Thyroid gland (tissue), 4 donors: Measurements from ENCODE around the gene MARK2. TPM values are rescaled to one million over a fixed set of nuclear protein-coding genes. Genes with fewer than 3 reads are reported as not detected.

ENCODE experiments used
- DNase-seq, 2 donors: peaks; one replicate each; pipeline ENCODE4 v3.0.0-alpha.2; 2019
- H3K27ac ChIP-seq, 3 donors: fragments of 200-600 bp; sonication (generic); 1 replicate in 2 of 3; 2 replicates in 1 of 3; pipeline ENCODE4 v1.5.1; 2016 to 2019; ENCODE audit warnings: mild to moderate bottlenecking in 1 of 3, moderate library complexity in 1 of 3
- H3K27me3 ChIP-seq: fragments of 200-600 bp; sonication (generic); one replicate; pipeline ENCODE4 v1.5.1; 2019
- H3K36me3 ChIP-seq, 2 donors: fragments of 200-600 bp; sonication (generic); one replicate each; pipeline ENCODE4 v1.5.1; 2016 to 2019
- H3K4me1 ChIP-seq, 2 donors: fragments of 200-600 bp; sonication (generic); one replicate each; pipeline ENCODE4 v1.5.1; 2017 to 2019
- H3K4me3 ChIP-seq, 3 donors: fragments of 200-600 bp; sonication (generic); replicated peaks in 1 of 3; 1 replicate in 2 of 3; 2 replicates in 1 of 3; pipeline ENCODE4 v1.5.1; 2016; ENCODE audit warnings: mild to moderate bottlenecking in 1 of 3
- H3K9me3 ChIP-seq: fragments of 200-600 bp; sonication (generic); one replicate; pipeline ENCODE4 v1.5.1; 2017
- POLR2A ChIP-seq, 2 donors: fragments of 450-650 bp; IDR thresholded peaks; one replicate each; pipeline ENCODE4 v1.6.1; 2017; ENCODE audit warnings: antibody characterized with exemption in 2 of 2, mild to moderate bottlenecking in 2 of 2, moderate library complexity in 1 of 2
- WGBS, 2 donors: methylation state at CpG; one replicate each; pipeline ENCODE4 v1.1.5; 2017; 5-methylcytosine and 5-hydroxymethylcytosine counted together
- intact Hi-C: fragments of 100-400 bp; cut with DNase I; formaldehyde crosslinking; loops from one replicate; pipeline ENCODE4 v1.15.1; 2023
- total RNA-seq, 4 donors: library from RNA; depleted of rRNA; stranded (reverse); fragments of >200 nt; gene quantifications; one replicate each; pipeline ENCODE4 v1.2.3, GENCODE V29; 2016
- TF ChIP-seq, protein P1 (sequence below), 6 experiments: fragments of 200-600 bp in 3 of 6; fragments of 450-650 bp in 3 of 6; sonication (generic) in 3 of 6; IDR thresholded peaks; one replicate each; pipeline ENCODE4 v1.5.1; 2016 to 2019; ENCODE audit warnings: antibody characterized with exemption in 6 of 6, mild to moderate bottlenecking in 2 of 6, inconsistent platforms in 1 of 6, moderate library complexity in 1 of 6

MARK2 gene
- total RNA-seq, 4 donors from 2014 or later: 28.2 to 57.7 (median 48.6) TPM

DNA sequence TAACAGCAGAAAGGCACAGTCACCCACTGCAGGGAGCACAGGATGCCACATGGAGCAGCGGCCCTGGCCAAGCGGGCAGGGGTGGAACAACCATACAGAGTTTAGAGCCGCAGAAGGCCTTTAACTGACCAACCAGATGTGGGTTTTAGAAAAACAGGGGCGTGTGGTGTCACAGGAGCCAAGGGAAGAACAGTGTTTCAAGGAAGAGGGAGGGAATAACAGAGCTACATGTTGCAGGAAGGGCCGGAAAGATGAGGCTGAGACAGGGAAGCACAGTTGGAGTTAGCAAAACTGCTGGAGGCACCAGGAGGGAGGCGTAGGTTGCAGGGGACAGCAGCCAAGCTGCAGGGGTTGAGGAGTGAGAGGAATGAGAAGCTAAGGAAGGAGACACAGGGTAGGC, 92.1 kb downstream of the MARK2 start:
- intact Hi-C loops: no loop called here
- no peak overlapping the region for H3K4me3 ChIP-seq
- no peak overlapping the region for H3K27ac ChIP-seq
- TF ChIP-seq POLR2A (IDR thresholded peaks at IDR 0.05): no peak
- TF ChIP-seq, protein P1, sequence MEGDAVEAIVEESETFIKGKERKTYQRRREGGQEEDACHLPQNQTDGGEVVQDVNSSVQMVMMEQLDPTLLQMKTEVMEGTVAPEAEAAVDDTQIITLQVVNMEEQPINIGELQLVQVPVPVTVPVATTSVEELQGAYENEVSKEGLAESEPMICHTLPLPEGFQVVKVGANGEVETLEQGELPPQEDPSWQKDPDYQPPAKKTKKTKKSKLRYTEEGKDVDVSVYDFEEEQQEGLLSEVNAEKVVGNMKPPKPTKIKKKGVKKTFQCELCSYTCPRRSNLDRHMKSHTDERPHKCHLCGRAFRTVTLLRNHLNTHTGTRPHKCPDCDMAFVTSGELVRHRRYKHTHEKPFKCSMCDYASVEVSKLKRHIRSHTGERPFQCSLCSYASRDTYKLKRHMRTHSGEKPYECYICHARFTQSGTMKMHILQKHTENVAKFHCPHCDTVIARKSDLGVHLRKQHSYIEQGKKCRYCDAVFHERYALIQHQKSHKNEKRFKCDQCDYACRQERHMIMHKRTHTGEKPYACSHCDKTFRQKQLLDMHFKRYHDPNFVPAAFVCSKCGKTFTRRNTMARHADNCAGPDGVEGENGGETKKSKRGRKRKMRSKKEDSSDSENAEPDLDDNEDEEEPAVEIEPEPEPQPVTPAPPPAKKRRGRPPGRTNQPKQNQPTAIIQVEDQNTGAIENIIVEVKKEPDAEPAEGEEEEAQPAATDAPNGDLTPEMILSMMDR (IDR thresholded peaks at IDR 0.05): no peak
- no peaks in the 10 kb centered on the region for H3K27me3 ChIP-seq
- H3K36me3 ChIP-seq: no peaks in the 10 kb centered on the region
- peak in 1 of 2 donors; percentile 30 for DNase-seq
- H3K9me3 ChIP-seq: no peaks in the 10 kb centered on the region
- no peaks in the 10 kb centered on the region for H3K4me1 ChIP-seq
- WGBS, 2 donors: 71 to 78% methylated on average over 6 of the region's 6 CpGs

- DNase-seq: no peak
- 78 to 86% methylated on average over 12 of the region's 12 CpGs for WGBS, 2 donors
- no peak overlapping the region for H3K4me3 ChIP-seq
- H3K27ac ChIP-seq: no peak overlapping the region
- no peaks in the 10 kb centered on the region for H3K27me3 ChIP-seq
- intact Hi-C loops: no loop called here
- H3K36me3 ChIP-seq: no peaks in the 10 kb centered on the region
- no peaks in the 10 kb centered on the region for H3K9me3 ChIP-seq
- H3K4me1 ChIP-seq: no peaks in the 10 kb centered on the region
- TF ChIP-seq POLR2A (IDR thresholded peaks at IDR 0.05): no peak
- TF ChIP-seq, protein P1 (IDR thresholded peaks at IDR 0.05): no peak
These were observed 93.0 kb downstream of the MARK2 start for GRCh38 chr11:63931876-63932275.

DNA sequence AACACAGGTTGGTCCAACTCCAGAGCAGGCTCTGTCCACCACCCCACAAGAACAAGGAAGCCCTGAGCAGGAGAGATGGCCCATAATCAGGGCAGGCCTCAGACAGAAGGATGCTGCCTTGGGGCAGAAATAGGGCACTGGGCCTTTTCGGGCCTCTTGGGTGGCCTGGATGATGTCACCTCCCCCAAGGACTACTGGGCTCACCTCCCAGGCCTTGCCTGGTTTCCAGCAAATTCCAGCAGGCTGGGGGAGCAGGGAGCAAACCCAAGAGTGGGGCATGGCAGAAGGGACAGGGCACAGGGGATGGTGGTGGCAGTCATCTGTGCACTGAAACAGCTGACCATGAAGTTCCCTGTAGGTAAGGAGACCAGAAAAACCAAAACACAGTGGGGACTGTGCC, 94.5 kb downstream of the MARK2 start:
- intact Hi-C loops: no loop called here
- no peaks in the 10 kb centered on the region for H3K36me3 ChIP-seq
- peaks cover 7% of the 10 kb centered on the region in 2 donors for H3K4me1 ChIP-seq
- WGBS, 2 donors: 45% methylated on average over 1 of the region's 1 CpG; no CpG with 5 or more reads in 1 of the 2 donors
- TF ChIP-seq, protein P1 (IDR thresholded peaks at IDR 0.05): no peak
- TF ChIP-seq POLR2A (IDR thresholded peaks at IDR 0.05): no peak
- DNase-seq: peak; percentile 44 to 59
- H3K4me3 ChIP-seq: no peak overlapping the region
- H3K27ac ChIP-seq: no peak overlapping the region
- H3K9me3 ChIP-seq: no peaks in the 10 kb centered on the region
- no peaks in the 10 kb centered on the region for H3K27me3 ChIP-seq

DNA sequence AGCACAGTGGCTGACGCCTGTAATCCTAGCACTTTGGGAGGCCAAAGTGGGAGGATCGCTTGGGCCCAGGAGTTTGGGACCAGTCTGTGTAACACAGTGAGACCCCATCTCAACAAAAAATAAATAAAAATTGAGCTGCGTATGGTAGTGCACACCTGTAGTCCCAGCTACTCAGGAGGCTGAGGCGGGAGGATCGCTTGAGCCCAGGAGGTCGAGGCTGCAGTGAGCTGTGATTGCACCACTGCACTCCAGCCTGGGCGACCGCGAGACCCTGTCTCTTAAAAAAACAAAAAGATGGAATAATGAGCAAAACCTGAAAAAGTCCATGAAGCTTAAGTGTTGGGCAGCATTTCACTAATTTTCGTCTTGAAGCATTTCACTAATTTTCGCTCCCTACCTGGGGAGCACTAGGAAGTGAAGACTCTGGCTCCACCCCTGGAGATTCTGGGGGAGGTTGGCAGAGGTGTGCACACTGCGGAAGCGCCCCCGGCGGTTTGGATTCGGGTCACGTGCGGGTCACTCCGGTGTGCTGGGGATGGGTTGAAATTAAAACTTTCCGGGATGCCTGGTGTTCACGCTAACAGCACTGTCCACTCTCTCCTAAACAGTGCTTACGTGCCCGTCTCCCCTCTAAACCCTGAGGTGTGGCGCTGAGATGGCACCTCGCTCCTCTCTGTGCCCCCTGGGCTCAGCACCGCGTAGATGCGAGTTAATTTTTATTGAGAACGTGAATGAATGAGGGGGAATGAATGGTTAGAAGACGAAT, 99.0 kb downstream of the MARK2 start:
- Histone ChIP-seq H3K27me3 (no peaks in the 10 kb centered on the region), H3K4me1 (peaks cover 15 to 18% of the 10 kb centered on the region in 2 donors), H3K27ac (peak overlapping the region in 1 of 3 donors; percentile 27), H3K4me3 (peak overlapping the region in 1 of 3 donors; percentile 72), H3K36me3 (no peaks in the 10 kb centered on the region), H3K9me3 (no peaks in the 10 kb centered on the region)
- WGBS, 2 donors: 20 to 22% methylated on average over 24 to 30 of the region's 30 CpGs
- DNase-seq: peak in 1 of 2 donors; percentile 34
- intact Hi-C loops: no loop called here
- TF ChIP-seq, protein P1 (IDR thresholded peaks at IDR 0.05): no peak
- no peak for TF ChIP-seq POLR2A (IDR thresholded peaks at IDR 0.05)
